OCI-LY1 (cell line): ENCODE results near the gene PKP3.

Experiments
- H2AFZ ChIP-seq: fragments of 200-600 bp; sonication (generic), shearing (Covaris generic); 2 replicates; pipeline ENCODE4 v1.6.0; 2014; ENCODE audit warnings: antibody characterized with exemption, mild to moderate bottlenecking, low read length
- H3F3A ChIP-seq: fragments of 200-600 bp; sonication (generic), shearing (Covaris generic); 2 replicates; pipeline ENCODE4 v1.6.0; 2014; ENCODE audit warnings: mild to moderate bottlenecking, antibody characterized with exemption, low read length, moderate library complexity; ENCODE audit not compliant: insufficient read depth
- H3K27ac ChIP-seq: fragments of 200-600 bp; sonication (generic); 2 replicates; pipeline ENCODE4 v1.5.1; 2014; ENCODE audit warnings: low read length, mixed run types, mild to moderate bottlenecking, low read depth; ENCODE audit not compliant: poor library complexity, severe bottlenecking
- H3K27me3 ChIP-seq: fragments of 200-600 bp; sonication (generic); 2 replicates; pipeline ENCODE4 v1.6.0; 2014; ENCODE audit warnings: antibody characterized with exemption, mild to moderate bottlenecking, low read length, moderate library complexity; ENCODE audit not compliant: insufficient read depth
- H3K36me3 ChIP-seq: fragments of 200-600 bp; sonication (generic); 2 replicates; pipeline ENCODE4 v1.6.1; 2014; ENCODE audit warnings: mild to moderate bottlenecking, antibody characterized with exemption, low read length, moderate library complexity, mixed read lengths; ENCODE audit not compliant: insufficient read depth
- H3K4me1 ChIP-seq: fragments of 200-600 bp; sonication (generic); 2 replicates; pipeline ENCODE4 v1.5.1; 2014; ENCODE audit warnings: mild to moderate bottlenecking, low read length, moderate library complexity; ENCODE audit not compliant: insufficient read depth, severe bottlenecking
- H3K4me2 ChIP-seq: fragments of 200-600 bp; sonication (generic), shearing (Covaris generic); 2 replicates; pipeline ENCODE4 v1.6.1; 2014; ENCODE audit warnings: low read length
- H3K4me3 ChIP-seq: fragments of 200-600 bp; sonication (generic); 2 replicates; pipeline ENCODE4 v1.5.1; 2014; ENCODE audit warnings: low read length, low read depth, mild to moderate bottlenecking, mixed read lengths; ENCODE audit not compliant: poor library complexity, severe bottlenecking
- H3K79me2 ChIP-seq: fragments of 200-600 bp; shearing (Covaris generic); 2 replicates; pipeline ENCODE4 v1.6.1; 2016; ENCODE audit warnings: mixed run types, low read length, mixed read lengths; ENCODE audit not compliant: insufficient read depth
- H3K9ac ChIP-seq: fragments of 200-600 bp; sonication (generic), shearing (Covaris generic); 2 replicates; pipeline ENCODE4 v1.6.1; 2014; ENCODE audit warnings: mild to moderate bottlenecking, low read length, mixed read lengths
- H3K9me2 ChIP-seq: fragments of 200-600 bp; sonication (generic), shearing (Covaris generic); 2 replicates; pipeline ENCODE4 v1.6.1; 2014; ENCODE audit warnings: low read depth, mild to moderate bottlenecking, low read length, mixed read lengths
- H3K9me3 ChIP-seq: fragments of 200-600 bp; shearing (Covaris generic); 2 replicates; pipeline ENCODE4 v1.6.1; 2014; ENCODE audit warnings: low read length, mixed read lengths
- H4K20me1 ChIP-seq: fragments of 200-600 bp; sonication (generic), shearing (Covaris generic); 2 replicates; pipeline ENCODE4 v1.6.0; 2016; ENCODE audit warnings: mild to moderate bottlenecking, low read length; ENCODE audit not compliant: insufficient read depth
- CTCF ChIP-seq: fragments of 200-600 bp; sonication (generic), shearing (Covaris generic); IDR thresholded peaks from 2 replicates; pipeline ENCODE4 v1.5.1; 2017; ENCODE audit warnings: mild to moderate bottlenecking, antibody characterized with exemption, low read length, moderate library complexity, mixed read lengths
- EZH2 ChIP-seq: fragments of 200-600 bp; sonication (generic), shearing (Covaris generic); IDR thresholded peaks from 2 replicates; pipeline ENCODE4 v1.8.0; 2017; ENCODE audit warnings: borderline replicate concordance, mixed run types, mild to moderate bottlenecking, antibody characterized with exemption, low read length, moderate library complexity, mixed read lengths

PKP3 gene

GRCh38 chr11:372809-373715 lies 20.9 kb upstream of the PKP3 start:
- TF ChIP-seq CTCF, result no peak
- TF ChIP-seq EZH2, result no peak
- H3K27ac ChIP-seq, result no peak overlapping the region
- H3K9ac ChIP-seq, result no peak overlapping the region
- no peaks in the 10 kb centered on the region for H3K36me3 ChIP-seq
- no peaks in the 10 kb centered on the region for H3K9me3 ChIP-seq
- H2AFZ ChIP-seq, result no peak overlapping the region
- H3K9me2 ChIP-seq, result no peaks in the 10 kb centered on the region
- no peak overlapping the region for H3K4me2 ChIP-seq
- H4K20me1 ChIP-seq, result no peaks in the 10 kb centered on the region
- no peak overlapping the region for H3K4me3 ChIP-seq
- no peaks in the 10 kb centered on the region for H3F3A ChIP-seq
- H3K4me1 ChIP-seq, result no peaks in the 10 kb centered on the region
- no peaks in the 10 kb centered on the region for H3K79me2 ChIP-seq
- no peaks in the 10 kb centered on the region for H3K27me3 ChIP-seq

GRCh38 chr11:373716-374551 lies 20.1 kb upstream of the PKP3 start:
- Histone ChIP-seq H2AFZ (no peak overlapping the region), H3K79me2 (no peaks in the 10 kb centered on the region), H3K4me3 (no peak overlapping the region), H3K27me3 (no peaks in the 10 kb centered on the region), H3K9me2 (no peaks in the 10 kb centered on the region), H3K4me2 (no peak overlapping the region), H3K9ac (no peak overlapping the region), H3K36me3 (no peaks in the 10 kb centered on the region), H3F3A (no peaks in the 10 kb centered on the region), H4K20me1 (no peaks in the 10 kb centered on the region), H3K9me3 (no peaks in the 10 kb centered on the region), H3K4me1 (no peaks in the 10 kb centered on the region), H3K27ac (no peak overlapping the region)
- TF ChIP-seq EZH2, result no peak
- no peak for TF ChIP-seq CTCF

DNA sequence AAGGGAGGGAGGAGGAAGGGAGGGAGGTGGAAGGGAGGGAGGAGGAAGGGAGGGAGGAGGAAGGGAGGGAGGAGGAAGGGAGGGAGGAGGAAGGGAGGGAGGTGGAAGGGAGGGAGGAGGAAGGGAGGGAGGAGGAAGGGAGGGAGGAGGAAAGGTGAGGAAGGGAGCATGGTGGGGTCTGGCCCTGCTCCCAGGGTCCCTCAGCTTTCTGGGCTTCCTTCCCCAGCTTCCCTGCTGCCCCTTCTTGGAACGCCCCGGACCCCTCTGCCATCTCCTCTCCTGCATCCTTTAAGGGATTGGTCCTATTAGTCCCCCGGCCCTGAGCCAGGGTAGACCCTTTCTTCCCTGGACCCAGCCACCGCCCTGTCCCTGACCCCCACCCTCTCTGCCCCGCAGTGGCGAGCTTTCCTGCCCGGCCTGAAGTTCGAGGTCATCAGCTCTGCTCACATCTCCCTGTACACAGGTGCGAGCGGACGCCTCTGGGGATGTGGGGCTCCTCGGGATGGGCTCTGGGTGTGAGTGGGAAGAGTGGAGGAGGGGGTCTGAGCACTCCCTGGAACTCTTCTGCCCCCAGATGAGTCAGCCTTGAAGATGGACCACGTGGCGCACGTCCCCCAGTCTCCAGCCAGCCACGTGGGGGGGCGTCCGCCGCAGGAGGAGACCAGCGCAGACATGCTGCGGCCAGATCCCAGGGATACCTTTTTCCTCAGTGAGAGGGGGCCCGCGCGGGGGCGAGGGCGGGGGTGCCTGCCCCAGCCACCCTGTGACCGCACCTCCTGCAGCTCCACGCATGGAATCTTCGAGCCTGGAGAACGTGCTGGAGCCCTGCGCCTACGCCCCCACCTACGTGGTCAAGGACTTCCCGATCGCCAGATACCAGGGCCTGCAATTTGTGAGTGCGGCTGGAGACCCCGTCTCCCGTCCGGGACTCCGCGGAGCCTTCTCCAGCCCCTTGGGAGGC lies 18.7 kb upstream of the PKP3 start:
- Histone ChIP-seq H3K79me2 (no peaks in the 10 kb centered on the region), H3K9me3 (no peaks in the 10 kb centered on the region), H4K20me1 (no peaks in the 10 kb centered on the region), H3K9ac (no peak overlapping the region), H3K4me3 (no peak overlapping the region), H2AFZ (no peak overlapping the region), H3K27ac (no peak overlapping the region), H3F3A (no peaks in the 10 kb centered on the region), H3K4me2 (no peak overlapping the region), H3K4me1 (no peaks in the 10 kb centered on the region), H3K9me2 (no peaks in the 10 kb centered on the region), H3K27me3 (no peaks in the 10 kb centered on the region), H3K36me3 (no peaks in the 10 kb centered on the region)
- TF ChIP-seq CTCF, result no peak
- TF ChIP-seq EZH2, result no peak
